HG02610 (cell line): ENCODE measurements around the gene ADAMTS16.

Experiments used
- ATAC-seq: cut with Tn5 transposase; IDR thresholded peaks from one replicate; pipeline ENCODE4 v1.9.1; 2021; ENCODE audit warnings: mild to moderate bottlenecking, moderate library complexity; ENCODE audit not compliant: unreplicated experiment

ADAMTS16 gene

DNA sequence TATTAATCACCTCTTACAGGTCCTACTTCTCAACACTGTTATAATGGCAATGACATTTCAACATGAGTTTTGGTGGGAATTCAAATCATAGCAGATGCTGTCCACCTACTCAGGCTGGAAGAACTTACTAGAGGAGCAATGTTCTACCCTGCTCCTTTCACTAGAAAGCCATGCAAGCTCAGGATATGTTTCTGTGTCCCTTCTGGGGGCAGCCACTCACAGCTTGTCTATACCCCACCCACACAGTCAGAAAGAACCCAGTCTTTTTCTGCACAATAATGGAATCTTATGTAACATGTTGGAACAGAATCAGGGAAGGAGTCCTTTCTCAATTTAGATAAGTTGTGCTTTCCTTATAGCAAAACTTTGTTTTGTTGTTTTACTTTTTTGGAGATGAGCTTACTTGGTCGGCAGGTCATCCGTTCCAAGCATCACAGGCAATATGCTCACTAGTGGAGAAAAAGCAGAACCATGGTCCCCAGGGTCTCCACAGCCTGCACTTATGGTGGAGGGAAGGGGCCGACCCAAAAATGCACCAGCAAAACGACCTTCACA lies 229.0 kb downstream of the ADAMTS16 start:
- ATAC-seq, result no peak
